Vagina (tissue), 2 donors: Measurements from ENCODE around the gene IGFBP5. TPM values are rescaled to one million over a fixed set of nuclear protein-coding genes. Genes with fewer than 3 reads are reported as not detected.

Source experiments
- DNase-seq, 2 donors: peaks; one replicate each; pipeline ENCODE4 v3.0.0-alpha.2; 2017; ENCODE audit errors: extremely low spot score in 2 of 2
- H3K27ac ChIP-seq: fragments of 200-600 bp; sonication (generic); one replicate; pipeline ENCODE4 v1.5.1; 2019
- H3K27me3 ChIP-seq: fragments of 200-600 bp; sonication (generic); one replicate; pipeline ENCODE4 v1.5.1; 2019
- H3K36me3 ChIP-seq, 2 donors: fragments of 200-600 bp; sonication (generic); one replicate each; pipeline ENCODE4 v1.5.1; 2017 to 2019
- H3K4me1 ChIP-seq: fragments of 200-600 bp; sonication (generic); one replicate; pipeline ENCODE4 v1.5.1; 2019
- H3K4me3 ChIP-seq, 2 donors: fragments of 200-600 bp; sonication (generic); 1 replicate in 1 of 2; 2 replicates in 1 of 2; pipeline ENCODE4 v1.5.1; 2016 to 2019
- H3K9me3 ChIP-seq: fragments of 200-600 bp; sonication (generic); one replicate; pipeline ENCODE4 v1.5.1; 2019
- CTCF ChIP-seq, 3 experiments: fragments of 450-650 bp in 2 of 3; fragments of 200-600 bp in 1 of 3; sonication (generic) in 1 of 3; IDR thresholded peaks; one replicate each; pipeline ENCODE4 v1.5.1; 2017 to 2019; ENCODE audit warnings: antibody characterized with exemption in 3 of 3, mild to moderate bottlenecking in 2 of 3, moderate library complexity in 2 of 3
- POLR2A ChIP-seq, 2 donors: fragments of 450-650 bp; IDR thresholded peaks; one replicate each; pipeline ENCODE4 v1.6.1; 2017; ENCODE audit warnings: antibody characterized with exemption in 2 of 2, mild to moderate bottlenecking in 2 of 2, moderate library complexity in 2 of 2
- POLR2AphosphoS5 ChIP-seq, 2 donors: sonication (generic); formaldehyde crosslinking; IDR thresholded peaks; one replicate each; pipeline ENCODE4 v1.9.0; 2017; ENCODE audit warnings: antibody characterized with exemption in 2 of 2, mild to moderate bottlenecking in 2 of 2, low read depth in 1 of 2; ENCODE audit not compliant: insufficient read depth in 1 of 2
- intact Hi-C: fragments of 100-400 bp; cut with DNase I; formaldehyde crosslinking; loops from one replicate; pipeline ENCODE4 v1.15.1; 2023
- total RNA-seq: library from RNA; depleted of rRNA; stranded (reverse); fragments of >200 nt; gene quantifications from one replicate; pipeline ENCODE4 v1.2.3, GENCODE V29; 2016

The IGFBP5 gene
- total RNA-seq, 1 donor from 2014 or later, result 1,041 TPM

DNA sequence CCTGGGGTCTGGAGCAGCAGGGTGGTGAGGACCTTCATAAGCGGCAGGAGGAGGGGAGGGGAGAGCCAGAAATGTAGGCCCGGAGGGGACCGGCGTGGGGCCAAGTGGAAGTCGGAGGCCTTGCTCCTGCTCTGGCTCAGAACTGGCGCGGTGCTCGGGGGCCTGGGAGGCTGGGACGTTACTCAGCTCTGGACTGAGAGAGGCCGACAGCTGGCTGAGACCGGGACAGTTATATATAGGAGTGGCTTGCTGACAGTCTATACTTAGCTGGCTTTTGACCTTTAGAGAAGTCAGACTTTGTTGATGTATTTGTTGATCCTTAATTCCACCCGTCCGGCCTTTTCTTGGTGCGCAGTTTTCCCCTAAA is 15.7 kb downstream of the IGFBP5 start:
- H3K4me3 ChIP-seq, result no peak overlapping the region
- H3K4me1 ChIP-seq, result peaks cover 35% of the 10 kb centered on the region
- intact Hi-C loops, result loop anchor here (10.0 kb wide), 1 partner anchor 675 kb away; no protein-coding TSS in a partner anchor
- DNase-seq, result no peak
- no peaks in the 10 kb centered on the region for H3K27me3 ChIP-seq
- H3K9me3 ChIP-seq, result no peaks in the 10 kb centered on the region
- peak overlapping the region; percentile 90 for H3K27ac ChIP-seq
- H3K36me3 ChIP-seq, result peaks cover 4 to 48% of the 10 kb centered on the region in 2 donors
- no peak for TF ChIP-seq CTCF (IDR thresholded peaks at IDR 0.05)
- TF ChIP-seq POLR2A (IDR thresholded peaks at IDR 0.05), result no peak
- TF ChIP-seq POLR2AphosphoS5 (IDR thresholded peaks at IDR 0.05; ENCODE audit: insufficient read depth in 1 of 2, low read depth in 1 of 2), result peak in 1 of 2 donors; percentile 22

GRCh38 chr2:216678813-216679657 is 16.3 kb downstream of the IGFBP5 start:
- H3K36me3 ChIP-seq, result peaks cover 4 to 53% of the 10 kb centered on the region in 2 donors
- DNase-seq, result no peak
- peak overlapping the region; percentile 90 for H3K27ac ChIP-seq
- H3K27me3 ChIP-seq, result no peaks in the 10 kb centered on the region
- H3K4me1 ChIP-seq, result peaks cover 29% of the 10 kb centered on the region
- intact Hi-C loops, result no loop called here
- TF ChIP-seq POLR2A (IDR thresholded peaks at IDR 0.05) (no peak), CTCF (IDR thresholded peaks at IDR 0.05) (no peak), POLR2AphosphoS5 (IDR thresholded peaks at IDR 0.05; ENCODE audit: insufficient read depth in 1 of 2, low read depth in 1 of 2) (no peak)
- H3K9me3 ChIP-seq, result no peaks in the 10 kb centered on the region
- H3K4me3 ChIP-seq, result no peak overlapping the region

DNA sequence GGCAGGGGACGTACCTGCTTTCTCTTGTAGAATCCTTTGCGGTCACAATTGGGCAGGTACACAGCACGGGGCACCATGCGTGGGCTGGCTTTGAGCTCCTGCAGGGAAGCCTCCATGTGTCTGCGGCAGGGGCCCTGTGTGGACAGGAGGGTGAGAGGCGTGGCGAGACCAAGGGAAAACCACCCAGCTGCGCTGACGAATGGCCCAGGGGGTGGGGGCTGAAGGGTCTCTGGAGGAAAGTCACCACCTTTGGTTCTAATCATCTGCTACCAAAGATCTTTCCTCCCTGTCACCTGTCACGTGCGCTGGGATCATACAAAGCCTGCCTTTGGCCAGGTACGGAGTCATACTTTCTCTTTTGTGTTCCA is 17.3 kb downstream of the IGFBP5 start:
- no peak for TF ChIP-seq POLR2A (IDR thresholded peaks at IDR 0.05)
- no peak for TF ChIP-seq CTCF (IDR thresholded peaks at IDR 0.05)
- no peak for DNase-seq
- no peaks in the 10 kb centered on the region for H3K9me3 ChIP-seq
- no peaks in the 10 kb centered on the region for H3K27me3 ChIP-seq
- peaks cover 4 to 53% of the 10 kb centered on the region in 2 donors for H3K36me3 ChIP-seq
- H3K4me3 ChIP-seq, result no peak overlapping the region
- H3K27ac ChIP-seq, result no peak overlapping the region
- peaks cover 19% of the 10 kb centered on the region for H3K4me1 ChIP-seq
- intact Hi-C loops, result no loop called here

DNA sequence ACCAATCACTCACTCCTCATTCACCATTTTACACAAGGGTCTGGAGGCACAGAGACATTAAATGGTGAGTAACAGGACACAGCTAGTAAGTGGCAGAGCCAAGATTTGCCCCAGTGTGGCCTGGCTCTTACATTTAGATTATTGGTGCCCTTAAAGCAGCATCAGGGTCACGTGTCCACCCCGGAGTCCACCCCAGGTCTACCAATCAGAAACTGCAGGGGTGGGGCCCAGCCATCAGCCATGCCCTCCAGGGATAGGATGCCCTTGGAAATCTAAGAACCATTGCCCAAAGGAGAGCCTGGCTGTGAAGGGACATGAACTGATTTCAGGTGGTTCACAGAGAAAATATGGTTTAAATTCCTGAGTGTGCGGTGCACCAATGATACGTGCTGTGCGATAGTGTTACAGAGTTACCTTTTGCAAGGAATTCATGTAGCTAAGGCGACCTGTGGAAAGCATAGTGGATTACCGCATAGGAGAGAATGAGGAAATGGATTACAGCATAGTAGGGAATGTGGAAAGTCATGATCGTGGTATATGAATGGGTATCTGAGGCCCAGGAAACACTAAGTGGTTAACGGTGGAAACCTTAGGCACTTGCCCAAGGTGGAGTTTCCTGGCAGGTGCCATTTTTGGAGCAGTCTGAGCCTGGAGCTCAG is 17.8 kb downstream of the IGFBP5 start:
- Histone ChIP-seq H3K27me3 (no peaks in the 10 kb centered on the region), H3K9me3 (no peaks in the 10 kb centered on the region), H3K36me3 (peaks cover 4 to 53% of the 10 kb centered on the region in 2 donors), H3K4me1 (peaks cover 14% of the 10 kb centered on the region), H3K4me3 (no peak overlapping the region), H3K27ac (no peak overlapping the region)
- DNase-seq, result no peak
- intact Hi-C loops, result no loop called here
- TF ChIP-seq POLR2AphosphoS5 (IDR thresholded peaks at IDR 0.05; ENCODE audit: insufficient read depth in 1 of 2, low read depth in 1 of 2) (no peak), POLR2A (IDR thresholded peaks at IDR 0.05) (no peak), CTCF (IDR thresholded peaks at IDR 0.05) (no peak)

- no peak for TF ChIP-seq POLR2AphosphoS5 (IDR thresholded peaks at IDR 0.05; ENCODE audit: insufficient read depth in 1 of 2, low read depth in 1 of 2)
- no peak for TF ChIP-seq CTCF (IDR thresholded peaks at IDR 0.05)
- TF ChIP-seq POLR2A (IDR thresholded peaks at IDR 0.05), result no peak
- peaks cover 5% of the 10 kb centered on the region for H3K4me1 ChIP-seq
- H3K27ac ChIP-seq, result no peak overlapping the region
- H3K27me3 ChIP-seq, result no peaks in the 10 kb centered on the region
- H3K4me3 ChIP-seq, result no peak overlapping the region
- peaks cover 4 to 53% of the 10 kb centered on the region in 2 donors for H3K36me3 ChIP-seq
- intact Hi-C loops, result no loop called here
- no peaks in the 10 kb centered on the region for H3K9me3 ChIP-seq
- DNase-seq, result no peak
These were observed 18.7 kb downstream of the IGFBP5 start for GRCh38 chr2:216676630-216677029.
